Measurements from ENCODE around the gene EOLA2.
"Not testable (repeated sequence)": the region's sequence is repeated elsewhere in the genome, so short reads cannot be mapped to it uniquely, and the experiment has no call there.

The EOLA2 gene

GRCh38 chrX:149932150-149932549, 6.1 kb downstream of the EOLA2 start:
- not testable (repeated sequence) for DNase-seq

- DNase-seq = not testable (repeated sequence)
These were observed 6.9 kb downstream of the EOLA2 start for GRCh38 chrX:149931355-149931754.

DNA sequence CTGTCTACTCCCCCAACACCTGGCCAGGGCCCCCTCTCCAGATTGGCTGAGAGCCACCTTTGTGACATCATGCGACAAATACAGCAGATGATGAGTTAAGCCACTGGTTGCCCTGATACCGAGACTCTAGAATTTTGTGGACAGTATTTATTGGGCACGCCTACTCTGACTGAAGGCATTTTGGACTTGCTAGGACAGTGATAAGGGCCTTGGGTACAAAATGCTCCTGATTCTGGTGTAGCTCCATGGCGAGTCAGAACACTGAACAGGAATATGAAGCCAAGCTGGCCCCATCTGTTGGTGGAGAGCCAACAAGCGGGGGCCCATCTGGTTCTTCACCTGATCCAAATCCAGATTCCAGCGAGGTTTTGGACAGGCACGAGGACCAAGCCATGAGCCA, 8.9 kb downstream of the EOLA2 start, which contains the start of gene HSFX4:
HSFX4 (plus strand) TSS at position 174 of the 400 bp plus-strand sequence; CDS start at position 246, 72 bp downstream.
- not testable (repeated sequence) for DNase-seq

- DNase-seq = not testable (repeated sequence)
These were observed 9.7 kb downstream of the EOLA2 start for GRCh38 chrX:149928635-149929034.

GRCh38 chrX:149927964-149928258, 10.4 kb downstream of the EOLA2 start:
- not testable (repeated sequence) for DNase-seq

GRCh38 chrX:149927245-149927963, 10.9 kb downstream of the EOLA2 start:
- not testable (repeated sequence) for DNase-seq

DNA sequence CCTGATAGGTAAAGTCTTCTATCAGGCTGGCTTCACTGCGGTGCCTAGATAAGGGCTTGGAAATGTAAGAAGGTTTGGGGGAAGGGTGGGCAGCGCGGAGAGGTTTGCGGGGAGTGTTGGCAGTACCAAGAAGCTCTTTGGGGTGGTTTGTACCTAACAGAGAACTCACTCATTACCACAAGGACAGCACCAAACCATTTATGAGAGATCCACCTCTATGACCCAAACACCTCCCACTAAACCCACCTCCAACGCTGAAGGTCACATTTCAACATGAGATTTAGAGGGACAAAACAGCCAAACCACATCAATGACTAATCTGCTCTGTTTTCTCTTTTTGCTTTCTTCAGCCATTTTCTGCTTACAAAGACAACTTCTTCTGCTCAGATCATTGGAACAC, 13.9 kb downstream of the EOLA2 start:
- not testable (repeated sequence) for DNase-seq

- not testable (repeated sequence) for DNase-seq
These were observed 14.5 kb downstream of the EOLA2 start for GRCh38 chrX:149923836-149924235.

- no peak for DNase-seq
These were observed 21.4 kb downstream of the EOLA2 start for GRCh38 chrX:149916745-149917392.

GRCh38 chrX:149910178-149910695, 28.1 kb downstream of the EOLA2 start:
- DNase-seq = no peak

- DNase-seq = no peak
These were observed 28.7 kb downstream of the EOLA2 start for GRCh38 chrX:149909324-149910177.

- no peak for DNase-seq
These were observed 29.6 kb downstream of the EOLA2 start for GRCh38 chrX:149908727-149909126.

GRCh38 chrX:149908308-149908707, 30.0 kb downstream of the EOLA2 start:
- DNase-seq = no peak

- DNase-seq = no peak
These were observed 34.2 kb downstream of the EOLA2 start for GRCh38 chrX:149903889-149904748.

- no peak for DNase-seq
These were observed 39.7 kb downstream of the EOLA2 start for GRCh38 chrX:149898554-149898953.

DNA sequence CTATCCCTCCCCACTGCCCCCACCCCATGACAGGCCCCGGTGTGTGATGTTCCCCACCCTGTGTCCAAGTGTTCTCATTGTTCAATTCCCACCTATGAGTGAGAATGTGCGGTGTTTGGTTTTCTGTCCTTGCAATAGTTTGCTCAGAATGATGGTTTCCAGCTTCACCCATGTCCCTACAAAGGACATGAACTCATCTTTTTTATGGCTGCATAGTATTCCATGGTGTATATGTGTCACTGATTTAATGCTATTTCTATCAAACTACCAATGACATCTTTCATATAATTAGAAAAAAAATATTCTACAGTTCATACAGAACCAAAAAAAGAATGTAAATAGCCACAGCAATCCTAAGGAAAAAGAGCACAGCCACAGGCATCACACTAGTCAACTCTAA, 47.5 kb downstream of the EOLA2 start:
- not testable (repeated sequence) for DNase-seq
